Measurements from ENCODE around the gene PDZK1IP1.

DNA sequence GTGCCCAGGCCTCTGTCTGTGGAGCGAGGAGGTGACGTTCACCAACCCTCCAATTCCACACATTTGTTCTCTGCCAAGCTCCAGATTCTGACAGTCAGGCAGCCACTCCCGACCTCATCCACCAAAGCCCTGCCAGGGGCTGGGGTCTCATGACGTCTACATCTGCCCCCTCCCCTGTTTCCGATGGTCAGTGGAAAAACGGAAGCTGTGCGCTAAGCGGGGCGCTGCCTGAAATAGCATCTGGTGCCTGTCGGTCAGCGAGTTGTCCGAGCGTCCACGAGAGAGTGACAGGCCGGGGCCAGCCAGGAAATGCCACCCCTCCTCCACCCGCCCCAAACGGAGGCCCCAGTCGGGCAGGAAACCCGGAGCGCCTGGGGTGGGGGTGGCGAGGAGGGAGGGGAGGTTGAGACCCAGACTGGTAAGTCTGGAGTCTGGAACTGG lies 45.4 kb upstream of the PDZK1IP1 start:
- TF ChIP-seq, protein P1, sequence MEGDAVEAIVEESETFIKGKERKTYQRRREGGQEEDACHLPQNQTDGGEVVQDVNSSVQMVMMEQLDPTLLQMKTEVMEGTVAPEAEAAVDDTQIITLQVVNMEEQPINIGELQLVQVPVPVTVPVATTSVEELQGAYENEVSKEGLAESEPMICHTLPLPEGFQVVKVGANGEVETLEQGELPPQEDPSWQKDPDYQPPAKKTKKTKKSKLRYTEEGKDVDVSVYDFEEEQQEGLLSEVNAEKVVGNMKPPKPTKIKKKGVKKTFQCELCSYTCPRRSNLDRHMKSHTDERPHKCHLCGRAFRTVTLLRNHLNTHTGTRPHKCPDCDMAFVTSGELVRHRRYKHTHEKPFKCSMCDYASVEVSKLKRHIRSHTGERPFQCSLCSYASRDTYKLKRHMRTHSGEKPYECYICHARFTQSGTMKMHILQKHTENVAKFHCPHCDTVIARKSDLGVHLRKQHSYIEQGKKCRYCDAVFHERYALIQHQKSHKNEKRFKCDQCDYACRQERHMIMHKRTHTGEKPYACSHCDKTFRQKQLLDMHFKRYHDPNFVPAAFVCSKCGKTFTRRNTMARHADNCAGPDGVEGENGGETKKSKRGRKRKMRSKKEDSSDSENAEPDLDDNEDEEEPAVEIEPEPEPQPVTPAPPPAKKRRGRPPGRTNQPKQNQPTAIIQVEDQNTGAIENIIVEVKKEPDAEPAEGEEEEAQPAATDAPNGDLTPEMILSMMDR (conservative IDR thresholded peaks at IDR 0.05; ENCODE audit: low read depth, low read length) = no peak
- no peak for TF ChIP-seq EZH2 (IDR thresholded peaks at IDR 0.05; ENCODE audit: borderline replicate concordance, low read depth, low read length, poor library complexity, severe bottlenecking)
